Measurements from ENCODE around the gene GALNT4.
A peak's percentile ranks its signal among the peaks of the same experiment; 100 is the strongest.

GALNT4 gene

DNA sequence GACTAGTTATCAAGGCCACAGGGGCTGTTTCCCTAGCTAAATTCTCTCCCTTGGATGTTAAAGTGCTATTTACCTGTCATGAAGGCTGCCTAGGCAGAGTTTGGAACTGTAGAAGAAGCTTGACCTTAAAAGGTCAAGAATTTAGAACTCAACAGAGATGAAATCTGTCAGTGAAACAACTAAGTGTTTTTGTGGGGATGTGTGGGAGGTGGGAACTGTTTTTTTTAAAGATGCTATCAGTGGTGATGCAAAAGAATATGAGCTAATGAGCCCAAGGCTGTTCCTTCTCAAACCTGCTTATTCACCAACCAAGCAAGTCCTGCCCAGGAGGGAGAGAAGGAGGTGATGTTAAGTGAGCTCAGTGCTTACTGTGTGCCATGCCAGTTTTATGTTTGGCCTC is 42.0 kb upstream of the GALNT4 start:
- in situ Hi-C loops (cut with HindIII; ENCODE audit: low pct_ligation_motif_present, low sequenced_read_pairs), result no loop called here
- Histone ChIP-seq H3K4me3 (ENCODE audit: low read depth, low read length) (no peak overlapping the region), H3K36me3 (replicated peaks) (no peaks in the 10 kb centered on the region), H3K27ac (no peak overlapping the region), H3K27me3 (replicated peaks) (no peaks in the 10 kb centered on the region)
- DNase-seq, result peak; percentile 43
- TF ChIP-seq CTCF (IDR thresholded peaks at IDR 0.05; ENCODE audit: low read depth, low read length, missing control alignments), result no peak

GRCh38 chr12:89565002-89565401 is 40.4 kb upstream of the GALNT4 start:
- H3K36me3 ChIP-seq (replicated peaks), result no peaks in the 10 kb centered on the region
- in situ Hi-C loops (cut with HindIII; ENCODE audit: low pct_ligation_motif_present, low sequenced_read_pairs), result no loop called here

GRCh38 chr12:89559753-89560152 is 35.2 kb upstream of the GALNT4 start:
- no peak for DNase-seq
- Histone ChIP-seq H3K36me3 (replicated peaks) (no peaks in the 10 kb centered on the region), H3K27me3 (replicated peaks) (no peaks in the 10 kb centered on the region), H3K4me3 (ENCODE audit: low read depth, low read length) (no peak overlapping the region), H3K27ac (no peak overlapping the region)
- in situ Hi-C loops (cut with HindIII; ENCODE audit: low pct_ligation_motif_present, low sequenced_read_pairs), result no loop called here
- TF ChIP-seq CTCF (IDR thresholded peaks at IDR 0.05; ENCODE audit: low read depth, low read length, missing control alignments), result no peak

More at GRCh38 chr12:89565002-89565401, 40.4 kb upstream of the GALNT4 start:
- TF ChIP-seq CTCF (IDR thresholded peaks at IDR 0.05; ENCODE audit: low read depth, low read length, missing control alignments), result no peak
- Histone ChIP-seq H3K27ac (no peak overlapping the region), H3K27me3 (replicated peaks) (no peaks in the 10 kb centered on the region), H3K4me3 (ENCODE audit: low read depth, low read length) (no peak overlapping the region)
- DNase-seq, result no peak

DNA sequence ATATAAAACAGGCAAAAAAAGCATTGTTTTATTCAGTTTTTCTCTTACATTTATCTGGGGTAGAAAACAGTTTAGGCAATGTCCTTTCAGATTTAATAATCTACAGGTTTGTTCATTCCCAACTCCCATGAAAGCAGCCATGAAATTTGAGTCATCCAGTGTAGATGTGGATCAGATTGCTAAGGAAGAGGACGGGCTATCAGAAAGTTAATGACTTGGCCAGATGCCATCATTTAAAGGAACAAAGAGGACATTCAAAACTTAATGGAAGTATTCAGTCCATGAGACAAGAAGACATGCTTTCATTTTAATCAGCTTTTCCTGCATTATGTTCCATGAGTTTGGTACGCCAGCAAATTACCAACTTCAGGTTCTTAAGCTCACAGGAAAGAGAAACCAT is 32.4 kb upstream of the GALNT4 start:
- Histone ChIP-seq H3K4me3 (ENCODE audit: low read depth, low read length) (no peak overlapping the region), H3K27me3 (replicated peaks) (no peaks in the 10 kb centered on the region), H3K27ac (no peak overlapping the region), H3K36me3 (replicated peaks) (no peaks in the 10 kb centered on the region)
- in situ Hi-C loops (cut with HindIII; ENCODE audit: low pct_ligation_motif_present, low sequenced_read_pairs), result no loop called here
- TF ChIP-seq CTCF (IDR thresholded peaks at IDR 0.05; ENCODE audit: low read depth, low read length, missing control alignments), result no peak
- no peak for DNase-seq

GRCh38 chr12:89552376-89552775 is 27.8 kb upstream of the GALNT4 start:
- DNase-seq, result no peak
- H3K27ac ChIP-seq, result no peak overlapping the region

More at GRCh38 chr12:89552376-89552775, 27.8 kb upstream of the GALNT4 start:
- no peak overlapping the region for H3K4me3 ChIP-seq (ENCODE audit: low read depth, low read length)
- H3K36me3 ChIP-seq (replicated peaks), result no peaks in the 10 kb centered on the region
- TF ChIP-seq CTCF (IDR thresholded peaks at IDR 0.05; ENCODE audit: low read depth, low read length, missing control alignments), result no peak
- H3K27me3 ChIP-seq (replicated peaks), result no peaks in the 10 kb centered on the region
- in situ Hi-C loops (cut with HindIII; ENCODE audit: low pct_ligation_motif_present, low sequenced_read_pairs), result no loop called here
